NCI-H2171 (cell line): Measurements from ENCODE around the gene CTNNB1.

Experiments
- DNase-seq: peaks from one replicate; lab custom pipeline; 2025; lab: John Stamatoyannopoulos, UW

The CTNNB1 gene

DNA sequence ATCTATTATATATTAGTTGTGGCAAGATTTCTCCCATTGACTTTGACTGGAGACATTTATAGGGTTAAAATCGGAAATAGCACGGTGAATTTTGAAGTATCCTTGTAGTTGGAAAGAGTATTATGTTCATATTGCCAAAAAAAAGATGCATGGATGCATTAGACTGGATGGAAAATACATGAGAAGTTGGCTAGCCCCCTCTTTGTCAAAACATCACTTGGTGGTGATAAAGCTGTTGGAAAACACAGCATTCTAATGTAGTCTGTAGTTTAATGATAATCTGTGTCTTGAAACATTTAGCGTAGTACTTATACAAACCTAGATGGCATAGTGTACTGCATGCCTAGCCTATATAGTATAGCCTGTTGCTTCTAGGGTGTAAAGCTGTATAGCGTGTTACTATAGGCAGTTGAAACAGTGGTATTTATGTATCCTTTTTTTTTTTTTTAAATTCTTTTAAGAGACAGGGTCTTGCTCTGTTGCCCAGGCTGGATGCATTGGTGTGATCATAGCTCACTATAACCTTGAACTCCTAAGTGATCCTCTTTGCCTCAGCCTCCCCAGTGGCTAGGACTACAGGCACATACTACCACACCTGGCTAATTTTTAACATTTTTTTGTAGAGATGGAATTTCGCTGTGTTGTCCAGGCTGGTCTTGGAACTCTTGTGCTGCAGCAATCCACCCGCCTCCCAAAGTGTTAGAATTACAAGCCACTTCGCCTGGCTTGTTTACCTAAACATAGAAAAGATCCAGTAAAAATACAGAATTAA, 21.8 kb downstream of the CTNNB1 start:
- DNase-seq: no peak

DNA sequence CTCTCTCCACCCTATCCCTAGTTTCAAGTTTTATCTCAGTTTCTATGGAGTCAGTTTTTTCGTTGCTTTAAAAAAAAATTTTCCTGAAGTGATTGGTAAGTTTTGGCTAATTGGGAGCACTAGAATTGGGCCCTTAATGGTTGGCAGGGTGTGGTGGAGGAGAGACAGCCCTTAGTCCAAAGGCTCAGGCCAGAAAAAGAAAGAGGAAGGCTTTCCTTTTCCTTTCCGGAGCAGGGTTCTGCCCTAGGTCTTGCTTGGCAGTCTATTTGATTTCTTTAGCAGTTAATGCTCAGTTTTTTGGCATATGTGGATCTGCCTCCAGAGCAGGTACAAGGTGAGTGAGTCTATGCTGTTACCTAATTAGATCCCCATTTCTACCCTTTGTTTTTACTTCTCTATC, 22.7 kb downstream of the CTNNB1 start:
- no peak for DNase-seq

DNA sequence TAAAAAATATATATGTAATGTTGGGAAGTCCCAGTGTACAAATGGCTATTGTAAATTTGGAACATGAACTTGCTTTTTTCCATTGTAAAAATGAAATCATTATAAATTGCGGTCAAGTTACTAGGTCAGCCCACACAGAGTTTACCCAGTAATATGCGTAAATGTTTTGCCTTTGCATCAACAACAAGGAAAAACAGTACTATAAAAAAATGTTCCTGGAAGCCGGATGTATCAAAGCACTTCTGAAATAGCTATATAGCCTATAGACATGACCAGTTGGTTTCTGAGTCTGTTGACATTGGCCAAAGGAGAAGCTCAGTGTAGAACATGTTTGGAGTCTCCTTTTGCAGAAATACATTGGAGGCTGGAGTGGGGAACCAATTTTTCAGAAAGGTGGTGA, 23.2 kb downstream of the CTNNB1 start:
- DNase-seq: no peak

DNA sequence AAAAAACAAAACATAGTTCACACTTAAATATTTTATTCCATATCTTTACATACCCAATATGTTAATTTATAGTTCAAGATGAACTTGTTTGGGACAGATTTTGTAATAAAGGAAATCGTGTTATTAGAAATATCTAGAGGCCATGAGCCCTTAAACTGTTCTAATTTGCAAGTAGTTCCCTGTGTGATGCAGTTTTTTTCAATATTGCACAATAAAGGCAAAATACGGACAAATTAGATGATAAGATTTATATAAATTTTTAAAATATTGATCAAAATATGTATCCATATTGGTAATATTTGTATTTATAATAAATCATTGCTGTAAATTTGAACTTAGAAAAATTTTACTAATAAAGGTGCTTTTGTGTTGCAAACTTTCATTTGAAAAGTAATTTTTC, 23.8 kb downstream of the CTNNB1 start:
- no peak for DNase-seq

DNA sequence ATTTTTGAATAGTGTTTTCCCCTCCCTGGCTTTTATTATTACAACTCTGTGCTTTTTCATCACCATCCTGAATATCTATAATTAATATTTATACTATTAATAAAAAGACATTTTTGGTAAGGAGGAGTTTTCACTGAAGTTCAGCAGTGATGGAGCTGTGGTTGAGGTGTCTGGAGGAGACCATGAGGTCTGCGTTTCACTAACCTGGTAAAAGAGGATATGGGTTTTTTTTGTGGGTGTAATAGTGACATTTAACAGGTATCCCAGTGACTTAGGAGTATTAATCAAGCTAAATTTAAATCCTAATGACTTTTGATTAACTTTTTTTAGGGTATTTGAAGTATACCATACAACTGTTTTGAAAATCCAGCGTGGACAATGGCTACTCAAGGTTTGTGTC, 24.4 kb downstream of the CTNNB1 start:
- DNase-seq: no peak

DNA sequence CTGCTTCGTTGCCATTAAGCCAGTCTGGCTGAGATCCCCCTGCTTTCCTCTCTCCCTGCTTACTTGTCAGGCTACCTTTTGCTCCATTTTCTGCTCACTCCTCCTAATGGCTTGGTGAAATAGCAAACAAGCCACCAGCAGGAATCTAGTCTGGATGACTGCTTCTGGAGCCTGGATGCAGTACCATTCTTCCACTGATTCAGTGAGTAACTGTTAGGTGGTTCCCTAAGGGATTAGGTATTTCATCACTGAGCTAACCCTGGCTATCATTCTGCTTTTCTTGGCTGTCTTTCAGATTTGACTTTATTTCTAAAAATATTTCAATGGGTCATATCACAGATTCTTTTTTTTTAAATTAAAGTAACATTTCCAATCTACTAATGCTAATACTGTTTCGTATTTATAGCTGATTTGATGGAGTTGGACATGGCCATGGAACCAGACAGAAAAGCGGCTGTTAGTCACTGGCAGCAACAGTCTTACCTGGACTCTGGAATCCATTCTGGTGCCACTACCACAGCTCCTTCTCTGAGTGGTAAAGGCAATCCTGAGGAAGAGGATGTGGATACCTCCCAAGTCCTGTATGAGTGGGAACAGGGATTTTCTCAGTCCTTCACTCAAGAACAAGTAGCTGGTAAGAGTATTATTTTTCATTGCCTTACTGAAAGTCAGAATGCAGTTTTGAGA, 25.0 kb downstream of the CTNNB1 start:
- no peak for DNase-seq

DNA sequence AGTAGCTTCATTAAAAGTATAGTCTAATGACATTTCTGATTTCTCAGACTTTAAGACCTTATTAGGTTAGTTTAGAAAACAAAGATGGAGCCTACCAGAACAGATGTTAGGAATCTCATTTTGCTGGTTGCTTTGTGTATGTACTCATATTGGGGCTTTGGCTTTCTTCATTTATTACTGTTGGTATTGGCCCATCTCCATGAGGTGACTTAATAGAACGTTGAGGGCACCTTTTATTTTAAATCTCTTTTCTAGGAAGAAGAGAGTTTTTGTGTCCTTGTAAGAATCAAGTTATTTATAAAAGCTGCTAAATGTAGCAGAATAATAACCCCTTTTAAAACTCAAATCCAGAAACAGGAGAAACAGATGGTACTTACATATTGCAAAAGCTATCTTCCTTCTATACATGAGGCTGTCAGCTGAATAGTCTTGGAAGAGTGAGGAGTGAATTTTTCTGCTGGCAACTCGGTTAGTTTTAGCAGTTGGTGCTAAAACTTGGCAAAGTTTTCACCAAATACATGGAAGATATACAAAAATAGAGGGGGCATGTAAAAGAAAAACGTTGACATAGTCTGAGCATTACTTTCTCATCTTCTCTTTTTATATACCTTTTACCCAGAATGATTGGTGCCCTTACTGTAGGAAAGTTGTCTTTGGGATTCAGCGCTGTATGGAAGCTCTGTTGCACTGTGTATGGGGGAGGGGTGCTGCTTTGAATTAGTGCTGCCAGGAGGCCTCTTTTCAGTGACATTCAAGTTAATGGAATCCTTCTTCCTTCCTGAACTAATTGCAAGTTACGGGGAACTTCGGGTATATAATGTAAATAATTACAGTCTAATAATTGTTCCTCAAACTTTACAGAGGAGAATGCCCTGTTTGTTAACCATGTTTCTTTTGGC, 35.8 kb downstream of the CTNNB1 start:
- no peak for DNase-seq

DNA sequence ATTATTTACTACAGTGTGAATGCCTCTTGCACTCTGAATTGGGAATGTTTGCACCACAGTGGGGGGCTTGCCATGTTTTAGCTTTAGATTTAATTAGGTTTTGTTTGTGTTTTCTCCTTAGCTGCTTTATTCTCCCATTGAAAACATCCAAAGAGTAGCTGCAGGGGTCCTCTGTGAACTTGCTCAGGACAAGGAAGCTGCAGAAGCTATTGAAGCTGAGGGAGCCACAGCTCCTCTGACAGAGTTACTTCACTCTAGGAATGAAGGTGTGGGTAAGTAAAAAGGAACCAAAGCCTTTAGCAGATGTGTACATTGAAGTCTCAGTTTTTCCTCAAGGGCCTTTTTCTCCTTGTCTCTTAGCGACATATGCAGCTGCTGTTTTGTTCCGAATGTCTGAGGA, 36.9 kb downstream of the CTNNB1 start:
- DNase-seq: no peak

DNA sequence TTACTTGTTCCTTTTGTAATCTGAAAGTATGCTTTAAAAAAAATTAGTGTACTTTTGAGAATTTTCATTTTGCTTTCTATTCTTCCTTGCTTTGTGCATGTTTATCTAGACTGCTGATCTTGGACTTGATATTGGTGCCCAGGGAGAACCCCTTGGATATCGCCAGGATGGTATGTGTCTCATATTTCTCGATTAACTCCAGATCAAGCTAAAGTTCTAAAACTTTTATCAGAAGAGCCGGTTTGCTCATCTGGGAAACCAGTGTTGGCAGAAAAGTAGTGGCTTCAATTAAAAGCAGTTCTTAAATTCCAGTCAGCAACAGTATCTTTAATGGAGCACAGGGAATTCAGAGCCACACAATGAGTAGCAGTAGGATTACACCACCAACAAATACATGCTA, 38.6 kb downstream of the CTNNB1 start:
- DNase-seq: no peak

DNA sequence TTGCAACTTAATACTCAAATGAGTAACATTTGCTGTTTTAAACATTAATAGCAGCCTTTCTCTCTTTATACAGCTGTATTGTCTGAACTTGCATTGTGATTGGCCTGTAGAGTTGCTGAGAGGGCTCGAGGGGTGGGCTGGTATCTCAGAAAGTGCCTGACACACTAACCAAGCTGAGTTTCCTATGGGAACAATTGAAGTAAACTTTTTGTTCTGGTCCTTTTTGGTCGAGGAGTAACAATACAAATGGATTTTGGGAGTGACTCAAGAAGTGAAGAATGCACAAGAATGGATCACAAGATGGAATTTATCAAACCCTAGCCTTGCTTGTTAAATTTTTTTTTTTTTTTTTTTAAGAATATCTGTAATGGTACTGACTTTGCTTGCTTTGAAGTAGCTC, 40.3 kb downstream of the CTNNB1 start:
- no peak for DNase-seq

DNA sequence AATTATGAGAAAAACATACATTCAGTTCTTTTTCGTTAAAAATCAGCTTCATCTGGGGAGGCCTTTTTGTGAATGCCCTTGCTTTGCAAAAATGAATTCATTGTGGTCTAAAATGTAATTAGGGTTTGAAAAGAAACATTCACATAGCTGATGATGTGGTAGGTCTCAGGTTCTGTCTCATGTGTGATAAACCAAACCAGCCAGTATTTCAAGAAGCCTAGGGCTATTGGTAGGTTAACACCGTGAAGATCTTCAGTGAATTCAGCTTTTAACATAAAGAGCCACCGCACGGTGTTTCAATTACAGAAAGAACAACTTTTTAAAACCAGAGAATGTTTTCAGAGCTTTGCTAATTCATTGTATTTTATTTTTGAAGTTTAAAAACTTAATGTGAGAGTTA, 41.9 kb downstream of the CTNNB1 start:
- no peak for DNase-seq

DNA sequence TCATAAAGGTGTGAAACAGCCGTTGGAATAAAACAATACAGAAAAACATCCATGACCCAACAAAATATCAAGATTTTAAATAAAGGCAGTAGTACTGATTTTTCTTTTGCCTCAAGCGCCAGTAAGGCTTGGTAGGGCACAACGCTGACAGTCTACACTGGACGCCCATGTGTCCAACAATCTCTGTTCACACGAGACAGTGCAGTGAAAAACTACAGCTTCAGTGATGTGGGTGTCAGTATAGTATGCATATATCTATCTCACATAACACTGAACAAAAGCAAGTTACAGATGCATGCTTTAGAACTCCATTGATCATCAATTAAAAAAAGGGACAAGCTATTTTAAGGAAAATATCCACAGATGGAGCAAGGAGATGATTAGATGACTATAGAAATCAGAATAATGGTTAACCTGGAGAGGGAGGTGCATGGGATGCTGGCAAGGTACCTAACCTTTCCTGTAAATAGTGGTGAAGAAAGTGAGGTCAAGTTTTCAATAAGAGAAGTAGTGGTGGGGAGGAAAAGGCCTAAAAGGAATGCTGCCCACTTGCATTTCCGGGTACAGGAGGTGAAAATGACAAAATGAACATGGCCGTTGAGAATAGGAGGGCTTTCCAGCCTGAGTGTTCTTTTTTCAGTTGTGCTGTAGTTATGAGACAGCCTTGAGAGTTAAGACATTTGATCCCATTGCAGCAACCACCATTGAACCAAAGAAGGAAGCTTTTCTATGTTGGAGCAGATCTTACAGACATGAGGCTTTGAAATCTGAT, 42.7 kb downstream of the CTNNB1 start:
- DNase-seq: no peak

DNA sequence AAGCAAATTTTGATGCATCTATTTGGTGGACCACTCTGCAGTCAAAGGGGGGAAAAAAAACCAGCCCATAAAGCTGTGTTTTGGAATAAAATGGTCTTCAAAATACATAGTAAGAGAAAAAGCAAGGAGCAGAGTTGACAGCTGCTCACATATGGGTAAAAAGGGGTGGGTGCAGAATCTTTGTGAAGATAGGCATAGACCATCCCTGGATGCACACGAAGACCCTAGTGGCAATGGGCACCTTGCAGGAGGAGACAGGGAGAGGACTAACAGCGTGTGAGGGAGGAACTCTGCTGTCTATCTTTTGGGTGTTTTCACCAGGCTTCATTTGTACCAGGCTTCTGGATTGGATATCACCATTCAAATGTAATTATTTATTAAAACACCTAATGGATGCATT, 43.9 kb downstream of the CTNNB1 start:
- DNase-seq: no peak

DNA sequence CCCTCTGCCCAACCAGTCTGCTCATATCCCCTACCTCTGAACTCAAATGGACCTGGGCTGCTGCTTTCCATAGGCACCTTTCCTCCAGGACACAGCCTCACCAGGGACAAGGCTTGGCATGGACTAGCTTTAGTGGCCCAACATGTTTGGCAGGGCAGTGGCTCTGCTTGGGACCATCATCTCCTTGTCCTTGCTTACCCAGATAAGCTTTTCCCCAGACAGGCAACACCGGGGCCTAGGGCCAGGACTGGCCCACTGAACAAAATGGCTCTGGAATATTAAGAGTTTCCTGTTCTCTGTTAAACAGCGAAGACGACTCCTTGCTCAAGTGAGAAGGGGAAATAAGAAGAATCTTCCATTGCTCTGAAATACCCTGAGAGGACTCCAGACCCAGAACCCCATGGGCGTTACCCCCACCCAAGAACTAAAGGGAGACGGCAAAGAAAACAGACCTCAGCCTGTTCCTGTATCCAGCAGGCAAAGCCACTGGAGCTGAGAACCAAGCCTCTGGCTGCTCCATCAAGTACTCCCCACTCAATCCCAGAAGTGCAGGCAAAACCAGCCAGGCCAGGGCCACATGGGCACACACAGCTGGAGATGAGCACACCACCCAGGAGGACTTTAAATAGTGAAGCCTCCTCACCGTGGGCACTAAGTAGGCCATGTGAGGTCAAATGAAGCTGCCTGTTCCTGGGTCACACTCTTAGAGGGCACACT, 45.5 kb downstream of the CTNNB1 start:
- no peak for DNase-seq

DNA sequence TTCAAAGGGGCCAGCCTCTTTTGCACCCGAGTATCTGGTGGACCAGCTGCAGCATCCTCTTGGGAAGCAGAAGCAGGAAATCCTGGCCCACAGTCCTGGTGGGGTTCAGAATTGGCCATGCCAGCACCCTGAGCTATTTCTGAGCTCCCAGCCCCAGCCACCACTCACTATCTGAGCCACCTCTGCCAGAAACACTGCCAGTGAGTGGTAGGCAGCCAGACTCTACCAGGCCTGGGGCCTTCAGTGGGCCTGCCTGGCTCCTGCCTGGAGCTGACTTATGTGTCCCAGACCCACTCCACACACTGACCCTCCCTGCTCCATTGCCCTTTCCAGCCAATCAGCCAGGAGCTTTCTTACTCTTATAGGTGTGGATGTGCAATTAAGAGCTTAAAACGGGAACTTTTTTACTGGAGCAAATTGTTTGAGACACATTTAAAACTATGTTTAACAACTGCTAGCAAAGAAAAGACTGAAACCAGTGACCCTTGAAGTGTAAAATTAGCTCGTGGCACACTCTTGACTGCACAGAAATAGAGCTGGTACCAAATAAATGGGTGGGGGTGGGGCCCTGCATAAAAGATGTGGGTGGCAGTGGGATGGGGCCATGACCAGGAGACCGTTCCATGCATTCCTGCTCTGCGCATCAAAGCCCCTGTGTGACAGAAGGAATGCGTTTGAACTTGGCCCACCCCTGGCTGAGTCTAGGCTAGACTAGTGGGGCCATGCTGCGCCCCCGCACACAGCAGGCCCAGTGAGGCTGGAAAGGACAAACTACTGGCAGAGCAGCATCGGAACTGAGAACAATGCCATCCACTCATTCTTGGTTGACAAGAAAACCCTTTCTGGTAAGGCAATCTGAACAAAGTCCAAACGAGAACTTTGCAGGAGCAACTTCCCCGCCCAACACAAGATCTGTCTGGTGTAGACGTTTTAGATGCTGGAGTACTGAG, 48.0 kb downstream of the CTNNB1 start:
- DNase-seq: no peak

DNA sequence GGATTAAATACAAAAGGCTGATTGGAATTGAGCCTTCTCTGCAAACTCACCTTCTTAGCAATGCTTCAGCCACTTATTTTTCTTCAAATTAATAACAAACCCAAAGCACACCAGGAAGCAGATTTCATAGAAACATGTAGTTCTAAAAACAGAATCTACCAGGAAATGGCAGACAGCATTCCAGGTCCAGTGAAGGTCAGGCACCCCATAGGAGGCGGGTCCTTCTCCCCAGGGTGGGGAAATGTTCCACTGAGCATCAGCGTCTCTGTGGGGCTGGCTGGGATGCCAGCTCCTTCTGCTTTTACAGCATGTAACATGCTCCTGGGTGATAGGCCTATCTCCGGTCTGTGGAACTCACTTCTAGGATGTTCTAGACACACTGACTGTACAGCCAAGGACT, 49.2 kb downstream of the CTNNB1 start:
- DNase-seq: no peak

DNA sequence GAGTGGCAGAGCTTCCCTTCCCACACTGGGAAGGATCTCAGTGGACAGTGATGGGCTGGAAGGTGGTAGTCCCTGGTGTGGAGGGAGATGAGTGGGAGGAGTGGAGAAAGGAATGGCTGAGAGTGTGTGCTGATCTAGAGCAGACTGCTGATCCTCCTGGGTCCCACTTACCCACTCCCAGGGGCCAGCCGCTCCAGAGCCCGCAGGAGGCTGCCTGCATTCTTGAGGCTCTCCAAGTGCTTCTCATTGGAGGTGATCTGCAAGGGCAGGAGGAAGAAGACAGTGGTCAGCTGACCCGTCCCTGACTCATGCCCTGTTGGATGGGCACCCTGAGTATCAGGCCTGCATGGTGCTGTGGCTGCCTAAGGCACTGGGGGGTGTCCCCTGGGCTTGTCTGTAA, 50.0 kb downstream of the CTNNB1 start:
- no peak for DNase-seq

DNA sequence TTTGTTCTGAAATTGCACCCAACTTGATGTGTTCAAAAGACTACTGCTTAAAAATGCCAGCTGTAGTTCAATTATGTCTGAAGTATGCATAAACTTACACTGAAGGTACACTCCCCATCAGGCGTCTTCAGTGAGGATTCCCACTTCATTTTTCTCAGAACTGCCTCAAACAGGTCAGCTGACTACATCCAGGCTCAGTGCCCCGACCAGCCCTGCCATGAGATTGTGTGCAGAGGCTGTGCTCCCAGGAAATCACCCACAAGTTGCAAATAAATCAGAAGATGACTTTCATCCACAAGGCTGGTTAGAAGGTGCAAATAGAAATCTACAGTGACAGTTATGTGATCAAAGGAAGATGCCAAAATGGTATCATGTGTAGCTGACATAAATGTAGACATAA, 51.5 kb downstream of the CTNNB1 start:
- no peak for DNase-seq

DNA sequence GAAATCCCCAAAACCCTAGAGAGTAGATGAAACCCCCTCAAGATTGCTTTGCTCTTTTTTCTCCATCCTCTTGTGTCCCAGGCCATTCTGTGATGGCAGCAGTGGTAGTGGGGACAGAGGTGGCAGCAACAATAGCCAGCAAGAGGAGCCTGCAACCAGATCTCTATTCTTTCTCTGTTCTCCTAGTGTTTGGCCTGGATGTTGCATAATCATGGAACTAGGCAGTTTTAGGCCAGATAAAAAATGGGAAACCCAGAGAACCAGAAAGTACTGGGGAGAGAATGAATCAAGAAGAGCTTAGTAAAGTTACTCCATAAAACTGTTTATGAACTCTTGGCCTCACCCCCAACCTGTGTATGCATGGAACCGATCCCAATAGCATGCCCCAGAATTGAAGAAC, 52.3 kb downstream of the CTNNB1 start:
- DNase-seq: no peak

DNA sequence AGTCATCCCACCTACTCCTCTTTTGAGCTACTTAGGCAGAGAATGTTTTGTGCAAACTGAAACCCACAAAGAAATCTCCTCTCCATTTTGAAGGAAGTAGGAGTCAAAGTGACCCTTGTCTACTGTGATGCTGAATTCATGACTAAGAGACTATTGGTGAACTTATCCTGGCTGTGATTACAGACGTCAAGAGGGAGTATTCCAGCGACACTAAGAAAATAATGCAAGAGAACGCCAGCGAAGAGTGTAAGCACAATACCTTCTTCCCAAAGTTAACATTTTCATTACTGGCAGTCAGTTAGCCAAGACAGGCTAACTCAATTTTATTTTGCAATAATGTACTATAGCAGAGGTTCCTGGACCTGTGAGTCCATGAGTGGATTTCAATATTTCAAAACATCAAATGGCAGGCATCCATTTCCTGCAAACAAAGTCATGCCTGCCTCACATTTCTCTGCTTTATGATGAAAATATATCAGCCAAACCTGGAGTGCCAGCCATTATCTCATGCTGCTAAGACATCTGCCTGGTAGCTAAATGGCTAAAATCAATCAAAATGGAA, 59.0 kb downstream of the CTNNB1 start:
- no peak for DNase-seq
